Kidney (tissue), 14 donors: Measurements from ENCODE around the gene PTGER1. TPM values are rescaled to one million over a fixed set of nuclear protein-coding genes. Genes with fewer than 3 reads are reported as not detected.
"Not testable (repeated sequence)": the region's sequence is repeated elsewhere in the genome, so short reads cannot be mapped to it uniquely, and the experiment has no call there.

Experiments used
- DNase-seq, 5 donors: peaks; one replicate each; pipeline ENCODE4 v3.0.0-alpha.2; 2013 to 2020
- FAIRE-seq: peaks from 2 replicates; lab custom pipeline; 2012; peaks lifted over from hg19 to GRCh38; lab: Jason Lieb, UNC
- H3K27ac ChIP-seq, 2 donors: one replicate each; pipeline ENCODE4 v1.7.0; 2013; ENCODE audit warnings: low read depth in 2 of 2, low read length in 2 of 2, inconsistent platforms in 1 of 2
- H3K27me3 ChIP-seq: one replicate; pipeline ENCODE4 v1.7.1; 2013; ENCODE audit warnings: low read length, inconsistent platforms; ENCODE audit not compliant: control insufficient read depth, insufficient read depth
- H3K36me3 ChIP-seq, 3 donors: one replicate each; pipeline versions ENCODE4 v1.7.0 to v1.7.1; 2013; ENCODE audit warnings: low read length in 3 of 3, control low read depth in 1 of 3, inconsistent platforms in 1 of 3; ENCODE audit not compliant: insufficient read depth in 3 of 3, control insufficient read depth in 2 of 3
- H3K4me1 ChIP-seq, 3 donors: one replicate each; pipeline versions ENCODE4 v1.7.0 to v1.7.1; 2013; ENCODE audit warnings: low read length in 3 of 3, inconsistent platforms in 1 of 3, low read depth in 1 of 3; ENCODE audit not compliant: control insufficient read depth in 2 of 3, insufficient read depth in 2 of 3
- H3K4me3 ChIP-seq, 3 donors: one replicate each; pipeline versions ENCODE4 v1.7.0 to v1.8.1; 2013; ENCODE audit warnings: low read length in 3 of 3, control low read depth in 1 of 3, inconsistent platforms in 1 of 3
- H3K9ac ChIP-seq, 3 donors: one replicate each; pipeline versions ENCODE4 v1.7.0 to v1.7.1; 2013; ENCODE audit warnings: low read length in 3 of 3, control low read depth in 1 of 3, inconsistent platforms in 1 of 3
- H3K9me3 ChIP-seq, 3 donors: one replicate each; pipeline versions ENCODE4 v1.7.0 to v1.7.1; 2013; ENCODE audit warnings: low read length in 3 of 3, control low read depth in 1 of 3, inconsistent platforms in 1 of 3; ENCODE audit not compliant: control insufficient read depth in 2 of 3, insufficient read depth in 1 of 3
- intact Hi-C: fragments of 100-400 bp; cut with DNase I; formaldehyde crosslinking; loops from one replicate; pipeline ENCODE4 v1.11.1; 2022
- polyA plus RNA-seq: library from polyadenylated mRNA; stranded (reverse); fragments of 350-450 nt; fragmentation: Illumina TruSeq; extraction: RNeasy Lipid Tissue Mini Kit (QIAGEN cat#74804); gene quantifications from one replicate; pipeline ENCODE4 v1.2.3, GENCODE V29; 2014; ENCODE audit warnings: low read depth, low replicate concordance; ENCODE audit not compliant: insufficient read depth
- total RNA-seq: library from RNA; stranded (reverse); fragmentation: NEBNext Ultra II Directional; extraction: Animal tissue kit (Norgen Biotek cat#: 25700); gene quantifications from one replicate; pipeline ENCODE4 v1.2.1, GENCODE V29; 2021
- TF ChIP-seq, protein P1 (sequence below): IDR thresholded peaks from 3 replicates; pipeline ENCODE4 v1.5.1; 2012; ENCODE audit warnings: mild to moderate bottlenecking, moderate library complexity, borderline replicate concordance; ENCODE audit not compliant: insufficient read depth; ENCODE audit errors: extremely low read depth
- donor health status: control.
- donor health status: control.
- donor health status: control.
- donor health status: control.
- donor health status: control.
- donor health status: DM: yes; HTN: yes; CAD: no.
- donor health status: Normal renal cell carcinoma (clear cell type).

The PTGER1 gene
- total and polyA plus RNA-seq, 2 donors from 2014 or later, result 14.3 to 19.0 TPM

DNA sequence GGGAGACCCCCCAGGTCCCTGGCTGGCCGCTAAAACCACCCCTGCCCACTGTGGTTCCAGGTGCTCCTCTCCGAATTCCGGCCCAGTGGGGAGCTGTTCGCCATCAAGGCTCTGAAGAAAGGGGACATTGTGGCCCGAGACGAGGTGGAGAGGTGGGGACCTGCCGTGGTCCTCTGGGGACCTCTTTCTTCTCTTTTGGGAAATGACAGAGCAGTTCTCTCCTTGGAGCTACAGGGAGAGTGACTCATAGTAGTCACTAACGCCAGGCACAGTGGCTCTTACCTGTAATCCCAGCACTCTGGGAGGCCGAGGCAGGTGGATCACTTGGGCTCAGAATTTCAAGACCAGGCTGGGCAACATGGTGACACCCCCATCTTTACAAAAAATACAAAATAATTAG lies 7.3 kb downstream of the PTGER1 start:
- Histone ChIP-seq H3K4me3 (no peak overlapping the region), H3K9me3 (no peaks in the 10 kb centered on the region), H3K36me3 (peaks cover 3 to 14% (median 5%) of the 10 kb centered on the region in 3 donors), H3K27ac (no peak overlapping the region), H3K27me3 (no peaks in the 10 kb centered on the region), H3K9ac (no peak overlapping the region), H3K4me1 (peaks cover 0 to 4% (median 0%) of the 10 kb centered on the region in 3 donors)
- DNase-seq, result no peak
- TF ChIP-seq, protein P1, sequence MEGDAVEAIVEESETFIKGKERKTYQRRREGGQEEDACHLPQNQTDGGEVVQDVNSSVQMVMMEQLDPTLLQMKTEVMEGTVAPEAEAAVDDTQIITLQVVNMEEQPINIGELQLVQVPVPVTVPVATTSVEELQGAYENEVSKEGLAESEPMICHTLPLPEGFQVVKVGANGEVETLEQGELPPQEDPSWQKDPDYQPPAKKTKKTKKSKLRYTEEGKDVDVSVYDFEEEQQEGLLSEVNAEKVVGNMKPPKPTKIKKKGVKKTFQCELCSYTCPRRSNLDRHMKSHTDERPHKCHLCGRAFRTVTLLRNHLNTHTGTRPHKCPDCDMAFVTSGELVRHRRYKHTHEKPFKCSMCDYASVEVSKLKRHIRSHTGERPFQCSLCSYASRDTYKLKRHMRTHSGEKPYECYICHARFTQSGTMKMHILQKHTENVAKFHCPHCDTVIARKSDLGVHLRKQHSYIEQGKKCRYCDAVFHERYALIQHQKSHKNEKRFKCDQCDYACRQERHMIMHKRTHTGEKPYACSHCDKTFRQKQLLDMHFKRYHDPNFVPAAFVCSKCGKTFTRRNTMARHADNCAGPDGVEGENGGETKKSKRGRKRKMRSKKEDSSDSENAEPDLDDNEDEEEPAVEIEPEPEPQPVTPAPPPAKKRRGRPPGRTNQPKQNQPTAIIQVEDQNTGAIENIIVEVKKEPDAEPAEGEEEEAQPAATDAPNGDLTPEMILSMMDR, result no peak
- FAIRE-seq, result no peak
- intact Hi-C loops, result no loop called here

DNA sequence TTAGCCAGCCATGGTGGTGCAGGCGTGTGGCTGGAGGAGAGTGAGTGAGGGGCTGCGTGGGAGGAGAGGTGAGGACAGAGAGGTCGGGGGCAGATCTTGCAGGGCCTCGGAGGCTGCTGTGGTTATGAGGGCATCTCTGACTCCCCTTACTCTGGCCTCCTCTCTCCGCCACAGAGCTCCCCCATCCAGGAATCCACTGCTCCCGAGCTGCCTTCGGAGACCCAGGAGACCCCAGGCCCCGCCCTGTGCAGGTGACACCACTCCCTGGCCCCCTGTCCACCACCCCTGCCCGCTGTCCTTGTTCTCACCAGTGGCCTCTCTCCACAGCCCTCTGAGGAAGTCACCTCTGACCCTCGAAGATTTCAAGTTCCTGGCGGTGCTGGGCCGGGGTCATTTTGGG lies 7.8 kb downstream of the PTGER1 start:
- intact Hi-C loops, result no loop called here
- Histone ChIP-seq H3K27ac (no peak overlapping the region), H3K27me3 (no peaks in the 10 kb centered on the region), H3K9ac (no peak overlapping the region), H3K4me3 (no peak overlapping the region), H3K4me1 (peaks cover 0 to 1% (median 0%) of the 10 kb centered on the region in 3 donors), H3K36me3 (peaks cover 3 to 14% (median 5%) of the 10 kb centered on the region in 3 donors), H3K9me3 (no peaks in the 10 kb centered on the region)
- DNase-seq (no peak), FAIRE-seq (no peak)
- TF ChIP-seq, protein P1, result no peak

DNA sequence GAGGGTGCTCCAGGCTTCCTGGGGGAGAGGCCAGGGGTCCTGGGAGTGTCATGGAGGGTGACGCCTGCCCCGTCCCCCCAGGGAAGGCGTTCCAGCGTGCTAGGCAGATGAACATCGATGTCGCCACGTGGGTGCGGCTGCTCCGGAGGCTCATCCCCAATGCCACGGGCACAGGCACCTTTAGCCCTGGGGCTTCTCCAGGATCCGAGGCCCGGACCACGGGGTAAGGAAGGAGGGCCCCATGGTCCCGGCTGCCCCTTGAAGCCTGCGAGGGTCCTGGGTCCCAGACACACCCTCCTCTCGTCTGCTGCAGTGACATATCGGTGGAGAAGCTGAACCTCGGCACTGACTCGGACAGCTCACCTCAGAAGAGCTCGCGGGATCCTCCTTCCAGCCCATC lies 11.4 kb downstream of the PTGER1 start:
- Histone ChIP-seq H3K4me1 (no peaks in the 10 kb centered on the region), H3K27me3 (no peaks in the 10 kb centered on the region), H3K36me3 (peaks cover 0 to 18% (median 3%) of the 10 kb centered on the region in 3 donors), H3K4me3 (no peak overlapping the region), H3K27ac (no peak overlapping the region), H3K9me3 (no peaks in the 10 kb centered on the region), H3K9ac (no peak overlapping the region)
- DNase-seq, result no peak
- no peak for FAIRE-seq
- TF ChIP-seq, protein P1, result no peak
- intact Hi-C loops, result no loop called here

DNA sequence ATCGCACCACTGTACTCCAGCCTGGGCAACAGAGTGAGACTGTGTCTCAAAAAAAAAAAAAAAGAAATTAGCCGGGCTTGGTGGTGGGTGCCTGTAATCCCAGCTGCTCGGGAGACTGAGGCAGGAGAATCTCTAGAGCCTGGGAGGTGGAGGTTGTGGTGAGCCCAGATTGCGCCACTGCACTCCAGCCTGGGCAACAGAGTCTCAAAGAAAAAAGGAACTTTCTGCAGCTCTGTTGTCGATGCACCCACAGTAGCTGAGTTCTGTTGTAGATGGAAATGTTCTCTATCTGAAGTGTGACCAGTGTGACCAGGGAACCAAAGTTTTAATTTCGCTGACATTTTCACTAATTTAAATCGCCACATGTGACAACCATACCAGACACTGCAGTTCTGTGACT lies 12.8 kb downstream of the PTGER1 start:
- H3K9me3 ChIP-seq, intact Hi-C loops, H3K9ac ChIP-seq, H3K27ac ChIP-seq, DNase-seq, H3K27me3 ChIP-seq, H3K4me1 ChIP-seq, H3K4me3 ChIP-seq, FAIRE-seq: not testable (repeated sequence)
- H3K36me3 ChIP-seq, result peaks cover 0 to 23% (median 0%) of the 10 kb centered on the region in 3 donors
